GM21786 (cell line): ENCODE data around the gene MLXIP.

Experiments
- ATAC-seq: cut with Tn5 transposase; IDR thresholded peaks from one replicate; pipeline ENCODE4 v1.9.1; 2021; ENCODE audit not compliant: unreplicated experiment

Gene MLXIP

DNA sequence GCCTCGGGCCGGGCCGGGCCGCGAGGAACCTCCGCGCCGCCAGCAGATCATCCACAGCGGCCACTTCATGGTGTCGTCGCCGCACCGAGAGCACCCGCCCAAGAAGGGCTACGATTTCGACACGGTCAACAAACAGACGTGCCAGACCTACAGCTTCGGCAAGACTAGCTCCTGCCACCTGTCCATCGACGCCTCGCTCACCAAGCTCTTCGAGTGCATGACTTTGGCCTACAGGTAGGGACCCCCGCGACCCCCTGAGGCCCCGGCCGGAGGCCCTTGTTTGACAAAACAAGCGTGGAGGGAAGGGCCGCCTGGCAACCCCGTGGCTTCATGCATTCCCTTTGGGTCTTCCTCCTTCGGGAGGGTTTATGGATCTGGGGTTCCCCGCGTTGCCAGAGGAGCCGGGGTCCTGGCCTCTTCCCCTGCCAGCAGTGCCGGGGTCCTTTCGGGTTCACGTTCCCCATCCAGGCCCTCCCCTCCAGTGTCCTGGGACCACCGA, 526 bp downstream of the MLXIP start:
- peak; percentile 2 for ATAC-seq

GRCh38 chr12:122079532-122080081, 1.1 kb downstream of the MLXIP start:
- no peak for ATAC-seq

DNA sequence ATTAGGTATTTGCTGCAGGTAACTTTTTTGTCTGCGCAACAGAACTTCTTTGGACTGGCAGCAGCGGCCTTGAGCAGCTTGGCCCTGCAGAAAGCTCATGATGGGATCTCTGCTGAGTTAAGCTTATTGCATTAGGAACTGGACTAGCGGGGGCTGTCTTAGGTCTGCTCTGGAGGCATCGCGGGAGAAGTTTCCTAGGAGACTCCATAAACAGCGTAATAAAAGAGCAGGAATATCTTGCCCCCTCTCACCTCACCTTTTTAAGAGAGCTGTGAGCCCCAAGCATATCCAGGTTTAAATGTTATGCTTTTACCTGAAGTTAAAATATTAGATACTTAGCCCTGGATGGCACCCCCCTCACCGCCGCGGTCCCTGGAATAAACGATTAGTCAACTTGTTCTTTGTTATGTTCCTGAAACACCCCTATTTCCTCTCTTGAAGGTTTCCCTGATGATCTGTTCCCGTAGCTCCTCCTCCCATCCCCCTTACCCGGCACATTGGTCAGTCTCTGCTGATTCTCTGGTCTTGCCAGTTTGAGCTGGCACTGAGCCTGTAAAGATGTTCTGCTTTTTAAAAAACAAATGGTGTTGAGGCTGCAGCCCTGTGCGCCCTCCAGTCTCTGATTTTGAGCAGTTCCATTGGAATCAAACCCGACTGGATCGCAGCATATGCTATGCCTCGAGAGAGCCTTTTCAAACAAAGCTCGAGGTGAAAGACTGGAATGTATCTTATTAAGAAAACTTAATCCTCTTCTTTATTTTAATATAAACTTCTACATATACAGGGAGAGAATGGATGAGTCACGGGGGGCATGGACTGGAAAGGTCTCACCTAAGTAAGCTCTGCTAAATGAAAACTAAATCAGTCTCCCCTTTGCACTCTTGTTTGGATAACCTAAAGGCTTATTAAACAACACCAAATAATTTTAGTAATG, 1.9 kb downstream of the MLXIP start:
- no peak for ATAC-seq

DNA sequence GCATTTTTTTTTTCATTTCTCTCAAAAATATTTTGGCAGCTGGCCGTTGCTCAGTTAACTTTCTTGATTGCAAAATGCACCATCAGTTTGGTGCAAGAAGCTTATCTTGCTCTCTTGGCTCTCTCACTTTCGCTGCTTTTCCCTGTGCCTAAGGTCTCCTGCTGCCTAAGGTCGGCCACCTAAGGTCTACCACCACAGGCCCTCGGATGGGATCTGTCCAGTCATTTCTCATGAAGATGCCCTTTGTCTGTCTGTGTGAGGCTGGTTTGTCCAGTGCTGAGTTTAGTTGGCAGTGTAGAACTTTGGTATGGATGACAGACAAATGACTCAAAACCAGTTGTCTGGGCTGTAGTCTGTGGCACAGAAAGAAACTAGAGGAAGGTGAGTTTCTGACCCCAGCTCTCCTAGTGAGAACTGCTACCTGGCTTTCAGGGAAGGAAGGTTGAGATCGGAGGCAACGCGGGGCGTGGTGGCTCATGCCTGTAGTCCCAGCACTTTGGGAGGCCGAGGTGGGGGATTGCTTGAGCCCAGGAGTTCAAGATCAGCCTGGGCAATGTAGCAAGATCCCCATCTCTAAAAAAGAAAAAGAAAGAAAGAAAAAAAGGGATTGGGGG, 2.6 kb downstream of the MLXIP start:
- no peak for ATAC-seq

- ATAC-seq = peak; percentile 53
Measured at GRCh38 chr12:122081697-122082221, 3.2 kb downstream of the MLXIP start.

DNA sequence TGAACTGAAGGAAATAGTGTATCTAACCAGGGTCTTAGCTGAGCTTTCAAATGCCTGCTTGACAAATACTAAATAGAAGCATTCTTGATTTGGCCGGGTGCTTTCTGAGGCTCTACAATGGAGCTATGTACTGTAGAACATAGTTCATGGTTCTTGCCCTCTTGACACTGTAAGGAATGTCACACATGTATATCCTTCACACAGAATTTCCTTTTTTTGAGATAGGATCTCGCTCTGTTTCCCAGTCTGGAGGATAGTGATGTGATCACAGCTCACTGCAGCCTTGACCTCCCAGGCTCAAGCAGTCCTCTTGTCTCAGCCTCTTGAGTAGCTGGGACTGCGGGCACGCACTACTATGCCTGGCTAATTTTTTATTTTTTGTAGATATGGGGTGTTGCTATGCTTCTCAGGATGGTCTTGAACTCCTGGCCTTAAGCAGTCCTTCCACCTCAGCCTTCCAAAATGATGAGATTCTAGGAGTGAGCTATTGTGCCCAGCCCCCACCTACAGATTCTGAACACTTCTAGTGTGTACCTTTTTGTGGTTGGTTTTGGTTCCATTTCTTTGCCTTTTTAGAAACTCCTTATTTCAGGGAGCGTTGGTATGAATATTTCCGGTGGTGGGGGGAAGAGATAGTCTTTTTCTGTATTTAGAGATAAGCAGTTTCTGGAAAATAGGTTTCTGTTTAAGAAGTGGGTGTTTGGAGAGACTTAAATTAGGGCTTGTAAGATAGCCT, 4.2 kb downstream of the MLXIP start:
- ATAC-seq = no peak

- no peak for ATAC-seq
Measured at GRCh38 chr12:122084857-122085405, 6.4 kb downstream of the MLXIP start.

- ATAC-seq = no peak
Measured at GRCh38 chr12:122085591-122085990, 7.0 kb downstream of the MLXIP start.

- ATAC-seq = no peak
Measured at GRCh38 chr12:122086116-122086515, 7.6 kb downstream of the MLXIP start.

GRCh38 chr12:122086641-122087285, 8.2 kb downstream of the MLXIP start:
- no peak for ATAC-seq

DNA sequence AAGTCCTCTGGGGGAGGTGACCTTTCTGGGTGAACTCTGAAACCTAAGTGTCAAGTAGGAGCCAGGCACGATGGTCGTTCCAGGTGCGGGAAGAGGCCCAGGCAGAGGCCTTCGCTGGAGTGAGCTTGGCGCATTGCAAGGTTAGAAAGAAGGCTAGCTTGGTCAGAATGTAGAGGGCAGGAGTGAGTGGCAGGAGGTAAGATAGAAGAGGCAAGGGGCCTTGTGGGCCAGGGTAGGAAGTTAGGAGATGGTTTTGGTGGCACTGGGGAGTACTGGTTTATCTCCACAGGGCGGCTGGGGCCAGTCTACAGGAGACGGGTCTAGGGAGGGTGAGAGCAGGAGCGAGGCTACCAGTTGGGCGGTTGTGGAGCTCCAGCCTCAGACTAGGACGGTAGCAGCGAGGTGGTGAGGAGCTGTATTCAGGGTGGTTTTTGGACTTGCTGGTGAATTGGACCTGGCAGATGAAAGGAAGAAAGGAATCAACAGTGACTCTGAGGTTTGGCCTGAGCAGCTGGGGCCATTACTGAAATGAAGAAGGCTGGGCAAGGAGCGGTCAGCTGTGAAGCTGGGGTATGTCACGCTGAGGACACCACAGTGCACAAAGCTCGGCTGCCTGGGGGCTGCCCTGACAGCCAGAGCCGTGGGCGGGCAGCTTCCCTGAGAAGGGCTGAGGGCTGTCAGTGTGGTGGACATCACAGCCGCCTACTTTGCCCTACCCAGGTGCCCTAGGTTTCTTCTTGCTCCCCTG, 9.0 kb downstream of the MLXIP start:
- no peak for ATAC-seq

DNA sequence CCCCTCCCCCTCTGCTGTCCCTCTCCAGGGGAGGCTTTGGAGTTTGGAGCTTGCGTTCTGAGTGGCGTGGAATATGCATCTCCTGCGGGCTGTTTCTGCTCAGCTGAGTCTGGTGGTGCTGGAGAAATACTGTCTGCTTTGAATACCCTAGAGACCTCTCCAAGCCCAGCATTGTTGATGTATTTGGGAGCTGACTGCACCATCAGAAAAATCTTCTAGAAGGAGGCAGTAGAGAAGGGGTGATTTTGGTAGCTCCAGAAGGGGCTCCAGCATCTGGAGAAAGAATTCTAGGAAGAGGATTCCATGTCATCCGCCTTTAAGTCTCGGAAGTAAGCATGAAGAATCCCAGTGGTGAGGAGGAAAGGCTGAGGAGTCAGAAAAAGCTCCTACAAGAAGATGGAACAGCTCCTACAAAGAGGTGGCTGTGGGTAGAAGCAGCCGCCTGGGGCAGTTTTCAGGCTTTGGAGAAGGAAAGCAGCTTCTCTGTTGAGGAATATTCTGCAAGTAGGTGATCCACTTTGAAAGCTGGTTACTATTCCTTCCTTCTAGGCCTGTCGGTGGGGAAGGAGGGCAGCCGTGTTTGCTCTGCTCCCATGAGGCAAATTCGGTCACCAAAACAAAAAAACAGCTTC, 9.7 kb downstream of the MLXIP start:
- no peak for ATAC-seq

DNA sequence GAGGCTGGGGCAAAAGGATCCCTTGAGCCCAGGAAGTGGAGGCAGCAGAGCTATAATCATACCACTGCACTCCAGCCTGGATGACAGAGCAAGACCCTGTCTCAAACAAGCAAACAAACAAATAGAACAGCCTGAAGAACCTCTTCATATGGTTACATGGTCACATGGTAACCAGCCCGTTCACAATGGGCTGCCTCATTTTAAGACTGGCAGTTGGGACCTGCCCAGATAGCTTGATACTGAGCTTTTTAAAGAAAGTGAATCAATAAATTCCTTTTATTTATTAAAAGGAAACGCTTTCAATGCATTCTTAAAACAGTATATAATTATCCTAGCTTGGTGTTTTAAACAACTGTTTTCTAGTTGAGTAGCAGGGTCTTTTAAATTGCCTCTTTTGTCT, 10.5 kb downstream of the MLXIP start:
- ATAC-seq = no peak

- no peak for ATAC-seq
Measured at GRCh38 chr12:122090759-122091515, 12.4 kb downstream of the MLXIP start.

GRCh38 chr12:122093098-122093883, 14.7 kb downstream of the MLXIP start:
- ATAC-seq = no peak

- ATAC-seq = no peak
Measured at GRCh38 chr12:122094137-122094734, 15.7 kb downstream of the MLXIP start.
